HepG2 (cell line): ENCODE measurements around the gene AP2B1. TPM values are rescaled to one million over a fixed set of nuclear protein-coding genes. Genes with fewer than 3 reads are reported as not detected.
A peak's percentile ranks its signal among the peaks of the same experiment; 100 is the strongest.

Source experiments
- ARID5B ChIP-seq: IDR thresholded peaks from 2 replicates; pipeline ENCODE4 v1.4.0; 2020; ENCODE audit warnings: mild to moderate bottlenecking, missing genetic modification reagents
- BRCA1 ChIP-seq: sonication (generic); formaldehyde crosslinking; IDR thresholded peaks from 2 replicates; pipeline ENCODE4 v1.4.0; 2020; ENCODE audit warnings: missing genetic modification reagents
- GTF3A ChIP-seq: sonication (generic); formaldehyde crosslinking; conservative IDR thresholded peaks from 2 replicates; pipeline ENCODE4 v1.4.0; 2020; ENCODE audit warnings: mild to moderate bottlenecking, missing genetic modification reagents
- HOXA9 ChIP-seq: sonication (generic); formaldehyde crosslinking; IDR thresholded peaks from 2 replicates; pipeline ENCODE4 v1.8.1; 2022; ENCODE audit warnings: missing genetic modification reagents, mild to moderate bottlenecking, moderate library complexity, borderline replicate concordance
- IRX3 ChIP-seq: sonication (generic); formaldehyde crosslinking; IDR thresholded peaks from 2 replicates; pipeline ENCODE4 v1.8.1; 2023; ENCODE audit warnings: mild to moderate bottlenecking, low read depth, missing genetic modification reagents, borderline replicate concordance
- MEF2D ChIP-seq: sonication (generic); formaldehyde crosslinking; IDR thresholded peaks from 2 replicates; pipeline ENCODE4 v1.5.1; 2020; ENCODE audit warnings: mild to moderate bottlenecking, missing genetic modification reagents
- MTF1 ChIP-seq: sonication (generic); formaldehyde crosslinking; IDR thresholded peaks from 2 replicates; pipeline ENCODE4 v1.5.0; 2020; ENCODE audit warnings: missing genetic modification reagents
- MXI1 ChIP-seq: IDR thresholded peaks from 3 replicates; pipeline ENCODE4 v1.6.1; 2012; ENCODE audit warnings: low read depth, low read length, inconsistent platforms, borderline replicate concordance
- NKX3-1 ChIP-seq: sonication (generic); formaldehyde crosslinking; IDR thresholded peaks from 2 replicates; pipeline ENCODE4 v1.5.0; 2020; ENCODE audit warnings: missing genetic modification reagents
- YY1 ChIP-seq: IDR thresholded peaks from 2 replicates; pipeline ENCODE4 v1.6.1; 2011; ENCODE audit warnings: low read length, low read depth, moderate library complexity, mild to moderate bottlenecking; ENCODE audit not compliant: insufficient read depth, insufficient replicate concordance
- ZNF567 ChIP-seq: sonication (generic); formaldehyde crosslinking; IDR thresholded peaks from 2 replicates; pipeline ENCODE4 v1.8.1; 2023; ENCODE audit warnings: mild to moderate bottlenecking, missing genetic modification reagents, borderline replicate concordance
- ZNF724P ChIP-seq: sonication (generic); formaldehyde crosslinking; IDR thresholded peaks from 2 replicates; pipeline ENCODE4 v1.8.0; 2022; ENCODE audit warnings: missing genetic modification reagents, borderline replicate concordance
- ZNF781 ChIP-seq: sonication (generic); formaldehyde crosslinking; IDR thresholded peaks from 2 replicates; pipeline ENCODE4 v1.5.1; 2020; ENCODE audit warnings: borderline replicate concordance, mild to moderate bottlenecking, missing genetic modification reagents; ENCODE audit errors: not compliant biosample characterization
- polyA plus RNA-seq, 8 experiments: library from polyadenylated mRNA; depleted of rRNA in 3 of 8; stranded (reverse) in 7 of 8; unstranded in 1 of 8; fragments of >200 nt; fragmentation: Illumina TruSeq in 4 of 8; extraction: Trizol in 4 of 8; gene quantifications; 2 replicates each; pipeline versions ENCODE4 v1.2.1 to v1.2.3, GENCODE V29; 2011 to 2016; ENCODE audit warnings: low read depth in 4 of 8, missing spikeins in 1 of 8, mixed read lengths in 1 of 8; ENCODE audit not compliant: insufficient read depth in 1 of 8
- total RNA-seq, 5 experiments: library from RNA; depleted of rRNA; stranded (reverse); fragments of >200 nt; fragmentation: Illumina TruSeq; extraction: Trizol; gene quantifications; 2 replicates each; pipeline ENCODE4 v1.2.3, GENCODE V29; 2016; ENCODE audit warnings: low read depth in 1 of 5
- TF ChIP-seq, protein P1 (sequence below): sonication (generic); formaldehyde crosslinking; IDR thresholded peaks from 2 replicates; pipeline ENCODE4 v1.8.0; 2023; ENCODE audit warnings: mild to moderate bottlenecking, missing genetic modification reagents
- TF ChIP-seq, protein P2 (sequence below): sonication (generic); formaldehyde crosslinking; IDR thresholded peaks from 2 replicates; pipeline ENCODE4 v1.4.0; 2020; ENCODE audit warnings: low read depth, mild to moderate bottlenecking, missing genetic modification reagents

The AP2B1 gene
- total and polyA plus RNA-seq, 2 of the 13 experiments (the other 11 are each of a cell fraction or from before 2014, with no cell fraction given): 23.8 to 71.3 TPM

DNA sequence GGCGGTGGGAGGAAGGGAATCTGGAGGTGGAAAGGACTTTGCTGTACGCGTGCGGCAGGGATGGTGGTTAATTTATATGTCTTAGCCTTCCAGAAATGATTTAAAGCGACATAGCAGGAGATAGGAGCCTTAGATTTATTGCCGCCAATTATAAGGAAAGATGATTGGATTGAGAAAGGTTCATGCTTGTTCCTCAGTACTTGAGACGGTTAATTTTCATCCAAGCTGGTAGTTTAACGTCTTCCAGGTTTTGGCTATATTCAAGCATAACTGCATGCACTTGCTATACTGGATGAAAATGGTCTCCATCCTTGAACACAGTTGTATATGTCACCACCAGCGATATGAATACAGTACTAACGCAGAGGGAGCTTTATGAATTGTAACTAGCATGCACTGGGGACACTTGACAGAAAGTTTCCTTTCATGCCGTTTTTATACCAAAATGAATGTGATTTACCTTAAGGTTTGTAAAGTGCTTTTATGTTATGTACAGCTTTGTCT, 8.1 kb upstream of the AP2B1 start (continued):
- TF ChIP-seq NKX3-1: 0 out of 2 replicates have a peak, but pooled peaks have one; percentile 4
- TF ChIP-seq IRX3 (CRISPR knock-in tag): no peak
- TF ChIP-seq, protein P1, sequence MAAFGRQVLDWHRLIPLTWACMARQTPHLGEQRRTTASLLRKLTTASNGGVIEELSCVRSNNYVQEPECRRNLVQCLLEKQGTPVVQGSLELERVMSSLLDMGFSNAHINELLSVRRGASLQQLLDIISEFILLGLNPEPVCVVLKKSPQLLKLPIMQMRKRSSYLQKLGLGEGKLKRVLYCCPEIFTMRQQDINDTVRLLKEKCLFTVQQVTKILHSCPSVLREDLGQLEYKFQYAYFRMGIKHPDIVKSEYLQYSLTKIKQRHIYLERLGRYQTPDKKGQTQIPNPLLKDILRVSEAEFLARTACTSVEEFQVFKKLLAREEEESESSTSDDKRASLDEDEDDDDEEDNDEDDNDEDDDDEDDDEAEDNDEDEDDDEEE (CRISPR knock-in tag): no peak
- 0 out of 2 replicates have a peak, but pooled peaks have one; percentile 3 for TF ChIP-seq MTF1
- no peak for TF ChIP-seq YY1
- 0 out of 2 replicates have a peak, but pooled peaks have one; percentile 8 for TF ChIP-seq BRCA1 (CRISPR knock-in tag)
- TF ChIP-seq ZNF724P (CRISPR knock-in tag): no peak
- TF ChIP-seq, protein P2, sequence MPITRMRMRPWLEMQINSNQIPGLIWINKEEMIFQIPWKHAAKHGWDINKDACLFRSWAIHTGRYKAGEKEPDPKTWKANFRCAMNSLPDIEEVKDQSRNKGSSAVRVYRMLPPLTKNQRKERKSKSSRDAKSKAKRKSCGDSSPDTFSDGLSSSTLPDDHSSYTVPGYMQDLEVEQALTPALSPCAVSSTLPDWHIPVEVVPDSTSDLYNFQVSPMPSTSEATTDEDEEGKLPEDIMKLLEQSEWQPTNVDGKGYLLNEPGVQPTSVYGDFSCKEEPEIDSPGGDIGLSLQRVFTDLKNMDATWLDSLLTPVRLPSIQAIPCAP (CRISPR knock-in tag): no peak
- TF ChIP-seq MXI1: no peak
- TF ChIP-seq ARID5B (CRISPR knock-in tag): no peak
- 0 out of 2 replicates have a peak, but pooled peaks have one; percentile 1 for TF ChIP-seq MEF2D (CRISPR knock-in tag)
- TF ChIP-seq ZNF567 (CRISPR knock-in tag): no peak
- peak; percentile 2; the same call in 1 of the 2 replicates for TF ChIP-seq HOXA9 (CRISPR knock-in tag)
- no peak for TF ChIP-seq ZNF781 (CRISPR knock-in tag)
- TF ChIP-seq GTF3A (CRISPR knock-in tag): no peak
